Renal cortical epithelial cell (primary cell): Measurements from ENCODE around the gene HEXIM1. TPM values are rescaled to one million over a fixed set of nuclear protein-coding genes. Genes with fewer than 3 reads are reported as not detected.

ENCODE experiments used
- DNase-seq: peaks from one replicate; pipeline ENCODE4 v3.0.0-alpha.2; 2011; ENCODE audit warnings: low read depth
- total RNA-seq: library from RNA; depleted of rRNA; stranded (reverse); fragments of >200 nt; gene quantifications from 2 replicates; pipeline ENCODE4 v1.2.3, GENCODE V29; 2014

HEXIM1 gene
- total RNA-seq, 1 donor from 2014 or later = 38.0 TPM

GRCh38 chr17:45170931-45171337, 22.7 kb downstream of the HEXIM1 start:
- DNase-seq = peak; percentile 90

DNA sequence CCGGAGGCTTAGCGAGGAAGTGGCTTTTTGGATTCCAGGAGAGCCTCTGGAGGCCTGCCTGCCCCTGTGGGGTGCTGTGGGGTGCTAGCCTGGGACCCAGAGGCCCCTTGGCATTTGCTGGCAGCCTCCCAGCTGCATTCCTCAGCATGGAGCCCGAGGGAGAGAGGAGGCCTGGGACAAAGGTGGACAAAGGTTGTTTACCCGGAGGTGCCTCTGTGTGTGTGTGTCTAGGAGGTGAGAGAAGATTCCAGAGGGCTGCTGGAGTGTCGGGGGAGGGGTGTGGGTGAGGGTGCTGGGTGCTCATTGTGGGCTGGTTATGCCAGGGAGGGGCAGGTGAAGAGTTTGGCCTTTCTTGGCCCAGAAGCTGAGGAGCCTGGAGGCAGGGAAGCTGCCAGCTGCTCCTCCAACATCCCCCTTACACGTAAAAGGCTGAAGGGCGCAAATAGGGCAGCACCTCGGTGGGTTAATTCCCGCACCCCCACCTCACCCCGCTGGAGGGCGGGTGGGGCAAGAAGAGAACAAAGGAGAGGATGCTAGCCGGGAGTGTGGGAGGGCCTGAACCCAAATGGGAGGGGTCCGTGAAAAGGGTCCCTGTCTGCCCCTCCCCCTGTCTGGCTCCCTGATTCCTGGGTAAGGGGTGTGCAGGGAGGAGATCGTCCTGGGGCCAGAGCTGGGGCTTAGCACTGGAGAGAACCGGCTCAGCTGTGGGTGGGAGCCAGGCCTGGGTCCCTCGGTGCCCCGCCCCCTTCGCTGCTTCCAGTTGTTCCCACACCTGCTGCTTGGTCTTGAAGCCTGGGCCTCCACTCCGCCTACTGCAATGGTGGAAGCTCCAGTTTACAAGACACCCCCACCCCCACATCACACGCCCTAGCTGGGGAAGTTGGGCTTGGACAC, 23.3 kb downstream of the HEXIM1 start:
- peak; percentile 84 for DNase-seq

DNA sequence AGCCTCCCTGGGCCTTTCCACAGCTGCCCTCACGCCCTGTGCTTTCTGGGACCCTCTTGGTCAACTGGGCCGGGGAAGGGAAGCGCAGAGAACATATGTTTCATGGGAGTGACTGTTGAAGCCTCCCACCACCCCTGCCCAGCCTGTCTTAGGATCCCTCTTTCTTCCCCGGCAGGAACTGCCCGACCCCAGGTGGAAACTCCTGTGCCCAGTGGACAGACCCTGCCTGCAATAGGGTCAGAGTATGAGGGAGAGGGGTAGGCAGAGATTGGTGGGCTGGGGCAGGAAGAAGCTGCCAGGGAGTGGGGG, 23.9 kb downstream of the HEXIM1 start:
- no peak for DNase-seq

DNA sequence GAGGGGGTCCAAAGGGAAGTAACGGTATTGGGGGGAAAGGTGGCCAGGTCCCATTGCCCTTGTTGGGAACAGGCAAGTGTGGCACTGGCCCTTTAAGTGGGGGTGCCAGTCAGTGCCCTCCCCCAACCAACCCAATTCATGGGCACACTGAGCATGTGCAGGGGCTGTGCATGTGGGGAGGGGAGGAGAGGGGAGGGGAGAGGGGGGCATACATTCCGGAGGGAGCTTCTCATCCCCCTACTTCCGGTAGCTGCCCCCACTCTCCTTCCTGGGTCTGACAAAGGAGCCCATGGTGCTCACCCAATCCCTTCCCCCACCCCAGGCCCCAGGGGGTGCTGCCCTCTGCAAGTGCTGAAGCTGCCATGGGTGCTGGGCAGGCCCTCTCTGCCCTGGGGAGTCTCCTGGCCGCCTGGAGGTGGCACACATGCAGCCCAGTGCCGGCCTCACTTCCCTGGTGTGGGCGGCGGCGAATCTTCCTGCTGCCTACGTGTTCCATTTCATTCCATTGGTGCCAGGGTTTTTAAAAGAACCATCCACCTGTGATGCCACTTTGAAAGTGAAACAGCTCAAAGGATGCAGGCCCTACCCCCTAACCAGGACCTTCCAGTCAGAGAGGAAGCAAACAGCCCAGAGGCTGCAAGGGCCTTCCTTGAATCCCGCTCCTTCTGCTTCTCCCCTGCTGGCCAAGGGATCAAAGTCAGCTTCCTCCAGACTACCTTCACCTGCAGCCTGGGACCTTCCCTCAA, 24.4 kb downstream of the HEXIM1 start:
- DNase-seq = peak; percentile 95

- no peak for DNase-seq
Measured at GRCh38 chr17:45175759-45176115, 27.5 kb downstream of the HEXIM1 start.

- no peak for DNase-seq
Measured at GRCh38 chr17:45177563-45177962, 29.3 kb downstream of the HEXIM1 start.

DNA sequence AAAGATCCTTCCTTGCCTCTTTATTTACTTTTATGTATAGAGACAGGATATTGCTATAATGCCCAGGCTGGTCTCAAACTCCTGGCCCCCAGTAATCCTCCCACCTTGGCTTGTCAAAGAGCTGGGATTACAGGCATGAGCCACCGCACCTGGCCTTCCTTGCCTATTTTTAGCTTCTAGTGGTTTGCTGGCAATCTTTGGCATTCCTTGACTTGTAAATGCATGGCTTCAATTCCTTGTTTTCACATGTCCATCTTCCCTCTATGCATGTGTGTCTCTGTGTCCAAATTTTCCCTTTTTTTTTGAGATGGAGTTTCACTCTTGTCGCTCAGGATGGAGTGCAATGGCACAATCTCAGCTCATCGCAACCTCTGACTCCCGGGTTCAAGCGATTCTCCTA, 35.9 kb downstream of the HEXIM1 start:
- DNase-seq = peak; percentile 42

- DNase-seq = no peak
Measured at GRCh38 chr17:45186801-45187354, 38.6 kb downstream of the HEXIM1 start.

GRCh38 chr17:45189009-45189408, 40.7 kb downstream of the HEXIM1 start:
- no peak for DNase-seq

DNA sequence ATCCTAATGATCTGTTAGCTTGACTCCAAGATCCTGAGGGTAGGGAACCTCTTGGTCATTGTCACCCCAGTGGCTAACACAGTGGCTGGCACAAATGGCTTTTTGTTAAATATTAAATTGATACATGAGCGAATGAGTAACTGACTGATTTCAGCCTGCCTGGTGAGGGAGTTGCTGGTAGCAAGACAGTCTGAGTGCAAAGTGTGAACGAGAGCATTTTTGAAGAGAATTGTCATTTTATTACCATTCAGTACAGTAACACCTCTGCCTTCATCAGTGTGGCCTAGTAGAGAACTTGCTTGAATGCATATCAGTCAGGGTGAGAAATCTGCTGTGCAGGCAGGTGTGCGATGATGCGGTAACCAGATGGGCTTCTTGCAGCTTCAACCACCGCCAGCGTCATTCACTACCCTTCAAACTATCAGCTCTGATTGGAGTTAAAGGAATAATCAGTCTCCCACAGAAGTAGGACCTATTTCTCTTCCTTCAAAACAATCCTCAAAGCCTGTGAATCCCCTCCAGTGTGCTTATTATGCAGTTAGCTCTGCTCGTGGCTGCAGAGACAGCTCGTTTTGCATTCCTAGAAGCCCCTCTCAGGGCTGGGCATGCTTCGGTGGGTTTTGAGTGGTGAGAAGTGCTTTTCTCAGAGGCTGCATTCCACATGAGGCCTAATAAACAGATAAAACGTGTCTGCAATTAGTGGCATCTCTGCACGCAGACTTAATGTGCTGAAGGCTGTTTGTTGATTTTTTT, 42.4 kb downstream of the HEXIM1 start:
- DNase-seq = peak; percentile 47

DNA sequence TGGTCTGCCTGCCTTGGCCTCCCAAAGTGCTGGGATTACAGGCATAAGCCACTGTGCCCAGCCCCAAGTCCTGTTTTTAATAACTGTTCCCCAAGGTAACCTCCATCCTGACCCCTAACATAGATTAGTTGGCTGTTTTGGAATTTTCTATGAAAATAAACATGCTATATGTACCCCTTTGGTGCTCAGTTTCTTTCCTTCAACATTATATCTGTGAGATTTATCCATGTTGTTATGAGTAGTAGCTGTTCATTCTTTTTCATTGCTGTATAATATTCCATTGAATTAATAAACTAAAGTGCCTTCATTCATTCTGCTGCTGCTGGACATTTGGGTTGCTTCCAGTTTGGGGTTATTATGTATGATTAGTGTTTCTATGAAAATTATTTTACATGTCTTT, 47.1 kb downstream of the HEXIM1 start:
- DNase-seq = no peak

DNA sequence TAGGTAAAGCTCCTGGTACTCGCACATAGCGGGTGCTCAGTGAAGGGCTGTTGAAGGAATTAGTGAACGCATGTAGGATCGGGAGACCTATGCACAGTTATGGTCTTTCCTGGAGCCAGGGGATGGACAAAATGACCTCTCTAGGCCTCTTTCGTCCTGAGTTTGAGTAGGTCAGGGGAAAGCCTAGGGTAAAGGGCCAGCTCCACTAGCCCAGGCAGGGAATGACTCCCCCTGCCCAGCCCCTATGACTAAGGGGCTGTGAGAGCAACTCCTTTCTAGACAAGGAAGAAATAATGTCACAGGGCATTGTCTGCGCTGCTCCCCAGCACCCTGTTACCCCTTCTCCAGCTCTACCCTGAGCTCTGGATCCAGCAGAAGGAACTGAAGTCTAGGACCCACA, 48.8 kb downstream of the HEXIM1 start:
- DNase-seq = no peak

- DNase-seq = peak; percentile 67
Measured at GRCh38 chr17:45197555-45198334, 49.5 kb downstream of the HEXIM1 start.

DNA sequence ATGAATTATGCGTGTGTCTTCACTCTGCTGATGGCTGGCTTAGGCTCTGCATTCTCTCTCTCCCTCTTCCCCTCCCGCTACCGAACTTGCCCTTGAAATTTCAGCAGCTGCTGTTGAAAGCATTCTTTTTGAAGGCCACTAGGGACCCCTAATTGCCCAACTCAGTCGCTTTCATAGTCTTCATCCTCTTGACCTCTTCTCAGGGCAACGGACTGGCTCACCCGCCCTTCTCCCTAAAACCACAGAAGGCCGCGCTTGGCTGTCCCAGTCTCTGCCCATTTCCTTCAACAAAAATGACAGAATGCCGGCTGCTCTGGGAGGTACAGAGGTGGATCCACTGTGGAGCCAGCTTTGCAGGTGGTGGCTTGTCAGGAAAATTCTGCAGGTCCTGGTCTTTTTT, 52.4 kb downstream of the HEXIM1 start:
- DNase-seq = no peak

- DNase-seq = no peak
Measured at GRCh38 chr17:45201457-45201856, 53.2 kb downstream of the HEXIM1 start.

Other genes starting within 250 kb of the HEXIM1 start
- 108 and 276 TPM in 2 replicates for gene EFTUD2, start 249.0 kb upstream of the HEXIM1 start, total RNA-seq
- 1.2 and 8.2 TPM in 2 replicates for gene GFAP, start 233.0 kb upstream of the HEXIM1 start, total RNA-seq
- gene KIF18B, start 200.7 kb upstream of the HEXIM1 start, total RNA-seq = 0.15 and 0.87 TPM in 2 replicates
- gene C1QL1, start 180.2 kb upstream of the HEXIM1 start, total RNA-seq = 0.35 and 0.45 TPM in 2 replicates
- 22.4 and 50.2 TPM in 2 replicates for gene DCAKD, start 96.8 kb upstream of the HEXIM1 start, total RNA-seq
- gene NMT1, start 87.2 kb upstream of the HEXIM1 start, total RNA-seq = 82.5 and 102 TPM in 2 replicates
- 26.9 and 98.1 TPM in 2 replicates for gene PLCD3, start 16.0 kb upstream of the HEXIM1 start, total RNA-seq
- 7.2 and 9.6 TPM in 2 replicates for gene ACBD4, start 12.8 kb upstream of the HEXIM1 start, total RNA-seq
- 5.6 and 7.3 TPM in 2 replicates for gene HEXIM2, start 13.4 kb downstream of the HEXIM1 start, total RNA-seq
- gene FMNL1, start 73.4 kb downstream of the HEXIM1 start, total RNA-seq = 7.5 and 12.1 TPM in 2 replicates
- gene SPATA32, start 113.6 kb downstream of the HEXIM1 start, total RNA-seq = 0.10 TPM in 1 of 2 replicates, not detected in the other
- gene MAP3K14, start 168.5 kb downstream of the HEXIM1 start, total RNA-seq = 3.1 and 9.9 TPM in 2 replicates